DOHH2 (cell line): ENCODE measurements around the gene AGGF1.

Experiments
- H3F3A ChIP-seq: fragments of 200-600 bp; sonication (generic), shearing (Covaris generic); 2 replicates; pipeline ENCODE4 v1.6.0; 2016; ENCODE audit warnings: antibody characterized with exemption, mild to moderate bottlenecking; ENCODE audit not compliant: control insufficient read depth, insufficient read depth
- H3K27ac ChIP-seq: fragments of 200-600 bp; sonication (generic); 2 replicates; pipeline ENCODE4 v1.5.1; 2014; ENCODE audit warnings: low read depth, mild to moderate bottlenecking, low read length, moderate library complexity
- H3K27me3 ChIP-seq: fragments of 200-600 bp; sonication (generic); 2 replicates; pipeline ENCODE4 v1.6.1; 2014; ENCODE audit warnings: mild to moderate bottlenecking, low read length, mixed read lengths; ENCODE audit not compliant: control insufficient read depth
- H3K36me3 ChIP-seq: fragments of 200-600 bp; sonication (generic); 2 replicates; pipeline ENCODE4 v1.6.1; 2014; ENCODE audit warnings: mild to moderate bottlenecking, low read length, moderate library complexity, mixed read lengths; ENCODE audit not compliant: control insufficient read depth
- H3K4me1 ChIP-seq: fragments of 200-600 bp; sonication (generic); 2 replicates; pipeline ENCODE4 v1.6.1; 2014; ENCODE audit warnings: mild to moderate bottlenecking, low read length, mixed read lengths; ENCODE audit not compliant: control insufficient read depth
- H3K4me2 ChIP-seq: fragments of 200-600 bp; sonication (generic); 2 replicates; pipeline ENCODE4 v1.6.0; 2014; ENCODE audit warnings: mild to moderate bottlenecking, low read length, moderate library complexity
- H3K4me3 ChIP-seq: fragments of 200-600 bp; sonication (generic); 2 replicates; pipeline ENCODE4 v1.5.1; 2014; ENCODE audit warnings: mild to moderate bottlenecking, low read length, mixed read lengths
- H3K79me2 ChIP-seq: fragments of 200-600 bp; sonication (generic); 2 replicates; pipeline ENCODE4 v1.6.1; 2014; ENCODE audit warnings: mild to moderate bottlenecking, low read length, mixed read lengths; ENCODE audit not compliant: control insufficient read depth
- H3K9me2 ChIP-seq: fragments of 200-600 bp; sonication (generic); replicated peaks from 2 replicates; pipeline ENCODE4 v1.6.1; 2014; ENCODE audit warnings: mild to moderate bottlenecking, low read length, mixed read lengths; ENCODE audit not compliant: control insufficient read depth
- H3K9me3 ChIP-seq: fragments of 200-600 bp; sonication (generic); 2 replicates; pipeline ENCODE4 v1.6.1; 2014; ENCODE audit warnings: antibody characterized with exemption, low read length, mixed read lengths; ENCODE audit not compliant: control insufficient read depth, insufficient read depth
- H4K20me1 ChIP-seq: fragments of 200-600 bp; sonication (generic); 2 replicates; pipeline ENCODE4 v1.6.0; 2014; ENCODE audit warnings: low read depth, mild to moderate bottlenecking, antibody characterized with exemption, low read length, moderate library complexity; ENCODE audit not compliant: control insufficient read depth, insufficient read depth
- CTCF ChIP-seq: fragments of 200-600 bp; sonication (generic); IDR thresholded peaks from one replicate; pipeline ENCODE4 v1.5.1; 2014; ENCODE audit warnings: antibody characterized with exemption, mild to moderate bottlenecking, low read depth, low read length; ENCODE audit not compliant: poor library complexity, severe bottlenecking
- EZH2phosphoT487 ChIP-seq: fragments of 200-600 bp; sonication (generic); IDR thresholded peaks from 2 replicates; pipeline ENCODE4 v1.6.1; 2017; ENCODE audit warnings: borderline replicate concordance, mild to moderate bottlenecking, antibody characterized with exemption, low read length, moderate library complexity, mixed read lengths

AGGF1 gene

DNA sequence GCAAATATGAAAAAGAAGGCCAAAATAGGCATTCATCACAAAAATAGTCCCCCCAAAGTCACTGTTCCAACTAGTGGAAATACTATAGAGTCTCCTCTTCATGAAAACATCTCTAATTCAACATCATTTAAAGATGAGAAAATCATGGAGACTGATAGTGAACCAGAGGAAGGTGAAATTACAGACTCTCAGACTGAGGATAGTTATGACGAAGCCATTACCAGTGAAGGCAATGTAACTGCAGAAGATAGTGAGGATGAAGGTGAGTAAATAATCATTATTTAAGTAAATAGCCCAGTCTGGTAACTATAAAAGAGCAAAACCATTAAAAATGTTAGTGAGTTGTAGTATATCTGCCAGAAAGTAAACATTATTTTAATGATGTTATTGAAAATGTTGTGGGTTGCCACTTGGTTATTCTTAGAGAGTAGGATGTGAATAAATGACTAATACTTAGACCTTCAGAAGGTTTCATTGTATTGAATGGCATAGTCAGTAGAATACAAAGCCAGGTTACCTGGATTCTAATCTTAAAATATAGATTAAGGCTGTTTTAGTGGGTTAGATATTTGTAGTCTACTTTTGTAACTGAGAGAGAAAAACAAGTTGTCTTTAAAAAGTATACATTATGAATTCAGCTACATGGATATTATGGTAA, 16.3 kb downstream of the AGGF1 start:
- Histone ChIP-seq H3K9me3 (no peaks in the 10 kb centered on the region), H3K4me2 (no peak overlapping the region)

DNA sequence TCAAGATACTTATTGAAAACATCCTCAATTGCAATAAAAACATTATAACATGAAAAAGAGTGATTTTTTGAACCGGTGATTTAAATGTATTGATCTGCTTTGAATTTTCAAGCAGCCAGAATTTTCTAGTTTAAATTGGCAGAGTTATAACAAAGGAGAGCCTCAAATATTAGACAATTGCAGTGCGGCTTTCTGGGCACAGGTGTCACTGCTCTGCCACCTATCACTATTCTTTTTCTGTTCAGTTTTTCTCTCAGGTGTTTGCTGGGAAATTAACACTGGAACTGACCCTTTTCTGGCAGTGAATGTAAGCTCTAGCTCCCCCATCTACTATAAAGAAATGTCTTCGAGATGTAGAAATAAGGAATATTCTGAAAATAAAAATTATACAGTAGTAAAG, 33.8 kb downstream of the AGGF1 start:
- Histone ChIP-seq H3F3A (peaks cover 7% of the 10 kb centered on the region; the same call in 1 of the 2 replicates), H3K4me2 (no peak overlapping the region), H3K9me3 (no peaks in the 10 kb centered on the region), H3K27me3 (no peaks in the 10 kb centered on the region), H3K4me3 (no peak overlapping the region), H3K9me2 (no peaks in the 10 kb centered on the region), H4K20me1 (no peaks in the 10 kb centered on the region), H3K4me1 (peaks cover 15% of the 10 kb centered on the region), H3K79me2 (no peaks in the 10 kb centered on the region), H3K27ac (no peak overlapping the region), H3K36me3 (peaks cover 90% of the 10 kb centered on the region)
- no peak for TF ChIP-seq EZH2phosphoT487
- TF ChIP-seq CTCF = no peak

More for the DNA sequence above, 16.3 kb downstream of the AGGF1 start:
- no peak overlapping the region for H3K4me3 ChIP-seq
- no peaks in the 10 kb centered on the region for H3K79me2 ChIP-seq
- H3K36me3 ChIP-seq = peaks cover 53% of the 10 kb centered on the region
- H3K9me2 ChIP-seq = no peaks in the 10 kb centered on the region
- no peaks in the 10 kb centered on the region for H3K4me1 ChIP-seq
- H3F3A ChIP-seq = no peaks in the 10 kb centered on the region
- H4K20me1 ChIP-seq = no peaks in the 10 kb centered on the region
- no peaks in the 10 kb centered on the region for H3K27me3 ChIP-seq
- TF ChIP-seq CTCF (no peak), EZH2phosphoT487 (no peak)
- no peak overlapping the region for H3K27ac ChIP-seq

DNA sequence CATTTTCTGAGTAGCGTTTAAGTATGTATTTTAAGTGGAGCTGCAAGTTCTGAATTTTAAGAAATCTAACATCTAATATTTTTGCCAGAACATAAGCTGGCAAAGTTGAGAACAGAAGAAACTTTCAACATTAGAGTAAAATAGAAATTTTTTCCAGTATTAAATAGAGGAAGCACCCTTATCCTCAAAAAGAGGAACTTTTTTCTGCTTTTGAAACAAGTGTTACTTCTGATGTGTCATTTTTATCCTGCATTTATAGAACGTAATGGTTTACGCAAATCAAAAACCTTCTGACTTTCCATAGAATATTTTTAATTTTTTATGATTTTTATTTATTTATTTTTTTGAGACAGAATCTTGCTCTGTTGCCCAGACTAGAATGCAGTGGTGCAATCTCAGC, 35.1 kb downstream of the AGGF1 start:
- peaks cover 15% of the 10 kb centered on the region for H3K4me1 ChIP-seq
- H4K20me1 ChIP-seq = no peaks in the 10 kb centered on the region
- no peaks in the 10 kb centered on the region for H3K27me3 ChIP-seq
- no peak overlapping the region for H3K4me3 ChIP-seq
- no peak overlapping the region for H3K27ac ChIP-seq
- peaks cover 78% of the 10 kb centered on the region for H3K36me3 ChIP-seq
- H3K79me2 ChIP-seq = no peaks in the 10 kb centered on the region
- H3K9me2 ChIP-seq = no peaks in the 10 kb centered on the region
- TF ChIP-seq CTCF (no peak), EZH2phosphoT487 (no peak)
- no peaks in the 10 kb centered on the region for H3K9me3 ChIP-seq
- H3F3A ChIP-seq = peaks cover 7% of the 10 kb centered on the region; the same call in 1 of the 2 replicates
- H3K4me2 ChIP-seq = peak overlapping the region; percentile 18; the same call in 1 of the 2 replicates
